ENCODE data around the gene CA10.

DNA sequence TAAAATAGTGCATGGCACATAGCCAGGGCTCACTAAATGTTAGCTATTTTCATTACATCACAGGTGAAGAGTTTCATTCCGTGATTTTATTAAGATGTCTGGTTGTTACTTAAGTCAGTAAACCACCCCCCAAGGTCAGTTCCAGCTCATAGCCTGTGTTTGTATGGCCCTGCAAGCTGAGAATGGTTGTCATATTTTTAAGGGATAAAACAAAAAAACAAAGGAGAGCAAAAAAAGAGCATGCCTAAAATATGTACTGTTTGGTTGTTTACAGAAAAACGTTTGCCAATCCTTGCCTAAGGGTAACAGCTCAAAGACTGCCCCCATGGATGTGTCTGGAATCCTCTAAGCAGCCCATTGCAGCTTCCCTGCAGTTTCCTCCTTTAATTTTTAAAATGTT is 329.6 kb downstream of the CA10 start:
- TF ChIP-seq, protein P1, sequence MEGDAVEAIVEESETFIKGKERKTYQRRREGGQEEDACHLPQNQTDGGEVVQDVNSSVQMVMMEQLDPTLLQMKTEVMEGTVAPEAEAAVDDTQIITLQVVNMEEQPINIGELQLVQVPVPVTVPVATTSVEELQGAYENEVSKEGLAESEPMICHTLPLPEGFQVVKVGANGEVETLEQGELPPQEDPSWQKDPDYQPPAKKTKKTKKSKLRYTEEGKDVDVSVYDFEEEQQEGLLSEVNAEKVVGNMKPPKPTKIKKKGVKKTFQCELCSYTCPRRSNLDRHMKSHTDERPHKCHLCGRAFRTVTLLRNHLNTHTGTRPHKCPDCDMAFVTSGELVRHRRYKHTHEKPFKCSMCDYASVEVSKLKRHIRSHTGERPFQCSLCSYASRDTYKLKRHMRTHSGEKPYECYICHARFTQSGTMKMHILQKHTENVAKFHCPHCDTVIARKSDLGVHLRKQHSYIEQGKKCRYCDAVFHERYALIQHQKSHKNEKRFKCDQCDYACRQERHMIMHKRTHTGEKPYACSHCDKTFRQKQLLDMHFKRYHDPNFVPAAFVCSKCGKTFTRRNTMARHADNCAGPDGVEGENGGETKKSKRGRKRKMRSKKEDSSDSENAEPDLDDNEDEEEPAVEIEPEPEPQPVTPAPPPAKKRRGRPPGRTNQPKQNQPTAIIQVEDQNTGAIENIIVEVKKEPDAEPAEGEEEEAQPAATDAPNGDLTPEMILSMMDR (IDR thresholded peaks at IDR 0.05) = no peak
- TF ChIP-seq POLR2A (IDR thresholded peaks at IDR 0.05) = no peak
- no peak for TF ChIP-seq EP300 (IDR thresholded peaks at IDR 0.05)
- TF ChIP-seq POLR2AphosphoS5 (IDR thresholded peaks at IDR 0.05) = no peak
